Hepatic stellate cell (primary cell): ENCODE results near the gene PDE6C.
"Not testable (repeated sequence)": the region's sequence is repeated elsewhere in the genome, so short reads cannot be mapped to it uniquely, and the experiment has no call there.

Experiments used
- DNase-seq: peaks from one replicate; pipeline ENCODE4 v3.0.0; 2011; ENCODE audit warnings: low spot score

The PDE6C gene

DNA sequence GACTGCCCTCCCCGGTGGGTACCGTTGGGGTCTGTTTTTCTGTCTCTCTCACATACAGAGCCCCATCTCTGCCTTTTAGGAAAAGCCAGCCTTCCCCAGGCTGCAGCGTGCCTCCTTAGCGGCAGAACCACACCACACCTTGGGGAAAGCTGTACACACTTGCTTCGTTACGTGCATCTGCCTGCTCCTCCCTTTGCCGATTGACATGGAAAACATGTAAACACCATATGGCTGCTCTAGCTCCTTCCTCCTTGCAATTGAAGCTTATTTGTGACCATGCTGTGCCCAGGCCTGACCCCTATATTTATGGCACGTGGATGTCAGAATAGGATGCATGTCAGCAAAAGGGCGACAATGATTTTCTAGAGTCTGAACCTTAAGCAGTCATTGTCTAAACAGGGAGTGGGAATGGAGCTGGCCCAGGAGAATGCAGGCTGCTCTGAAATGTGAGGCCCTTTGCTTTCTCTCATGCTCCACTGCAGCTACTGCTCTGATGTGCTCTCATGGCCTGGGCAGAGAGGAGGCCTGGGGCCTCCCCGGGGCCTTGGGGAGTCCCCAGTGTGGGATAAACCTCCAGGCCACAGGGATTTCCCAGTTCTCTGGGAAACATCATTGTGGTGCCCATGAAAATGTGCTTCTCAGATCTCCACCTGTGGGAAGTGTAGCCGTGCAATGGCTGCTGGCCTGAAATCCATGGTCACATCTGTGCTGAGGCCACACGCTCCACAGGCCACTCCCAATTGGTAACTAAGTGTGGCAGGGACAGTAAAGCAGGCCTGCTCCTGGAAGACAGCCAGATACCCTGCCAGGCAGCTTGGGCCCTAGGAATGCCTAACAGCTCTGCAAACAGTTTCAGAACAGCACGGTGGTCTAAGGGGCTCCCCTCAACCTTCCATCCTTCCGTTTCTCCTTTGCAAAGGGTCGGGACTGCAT, 18.6 kb downstream of the PDE6C start:
- no peak for DNase-seq

GRCh38 chr10:93639791-93640190, 27.5 kb downstream of the PDE6C start:
- DNase-seq, result no peak

DNA sequence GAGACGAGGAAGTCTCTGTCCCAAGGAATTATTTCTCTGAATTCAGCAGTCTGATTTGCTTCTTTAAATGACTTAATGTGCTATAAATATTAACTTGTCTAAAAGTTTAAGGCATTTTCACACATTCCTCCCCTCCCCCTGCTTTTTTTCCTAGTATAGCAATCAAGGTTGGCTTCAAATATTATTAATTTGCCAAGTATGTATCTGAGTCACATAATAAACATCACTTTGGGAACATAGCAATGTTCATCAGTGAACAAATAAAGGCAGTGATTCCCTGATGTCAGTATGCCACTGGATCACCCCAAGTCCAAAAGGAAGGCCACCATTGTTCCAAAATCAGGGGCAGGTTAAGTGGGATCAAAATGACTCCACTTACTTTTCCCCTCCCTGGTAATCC, 40.5 kb downstream of the PDE6C start:
- DNase-seq, result no peak

- no peak for DNase-seq
Measured at GRCh38 chr10:93654201-93654600, 41.9 kb downstream of the PDE6C start.

- DNase-seq, result no peak
Measured at GRCh38 chr10:93656155-93656554, 43.8 kb downstream of the PDE6C start.

- no peak for DNase-seq
Measured at GRCh38 chr10:93657757-93658156, 45.4 kb downstream of the PDE6C start.

- no peak for DNase-seq
Measured at GRCh38 chr10:93666030-93666429, 53.7 kb downstream of the PDE6C start.

DNA sequence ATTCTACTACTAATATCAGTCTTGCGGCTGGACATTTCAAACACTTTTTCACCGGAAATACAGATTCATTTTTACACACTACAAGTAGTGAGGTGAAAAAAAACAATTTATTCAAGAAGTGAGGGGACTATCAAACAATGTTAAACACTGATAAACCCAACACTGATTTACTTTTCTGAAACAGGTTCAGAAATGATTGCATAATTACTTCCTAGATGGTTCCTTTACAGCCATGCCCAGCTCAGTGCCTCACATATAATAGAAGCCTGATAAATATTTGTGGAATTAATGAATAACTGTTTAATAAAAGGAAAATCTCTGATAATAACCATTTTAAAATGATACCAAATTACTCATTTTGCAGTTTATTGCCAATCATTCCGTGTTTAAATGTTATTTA, 55.5 kb downstream of the PDE6C start:
- no peak for DNase-seq

GRCh38 chr10:93670372-93670771, 58.0 kb downstream of the PDE6C start:
- DNase-seq, result no peak

DNA sequence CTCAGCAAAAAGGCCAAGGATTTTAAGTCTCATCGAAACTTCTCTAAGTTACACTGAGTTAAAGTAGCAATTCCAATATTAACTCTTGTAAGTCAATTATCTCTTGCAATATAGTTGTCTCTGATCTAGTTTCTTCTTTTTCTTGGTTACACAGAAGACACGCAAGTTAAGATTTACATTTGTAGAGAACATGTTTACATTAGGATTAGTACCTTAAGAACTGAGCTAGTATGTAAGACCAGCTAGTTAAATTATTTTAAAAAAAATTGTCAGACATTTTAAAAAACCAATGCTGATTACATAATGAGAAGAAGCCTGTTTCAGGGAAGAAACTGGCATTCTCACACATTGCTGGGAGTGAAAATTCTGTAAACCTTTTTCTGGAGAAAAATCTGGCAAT, 58.7 kb downstream of the PDE6C start:
- no peak for DNase-seq

- no peak for DNase-seq
Measured at GRCh38 chr10:93672022-93672678, 59.8 kb downstream of the PDE6C start.

- no peak for DNase-seq
Measured at GRCh38 chr10:93672890-93673289, 60.6 kb downstream of the PDE6C start.

DNA sequence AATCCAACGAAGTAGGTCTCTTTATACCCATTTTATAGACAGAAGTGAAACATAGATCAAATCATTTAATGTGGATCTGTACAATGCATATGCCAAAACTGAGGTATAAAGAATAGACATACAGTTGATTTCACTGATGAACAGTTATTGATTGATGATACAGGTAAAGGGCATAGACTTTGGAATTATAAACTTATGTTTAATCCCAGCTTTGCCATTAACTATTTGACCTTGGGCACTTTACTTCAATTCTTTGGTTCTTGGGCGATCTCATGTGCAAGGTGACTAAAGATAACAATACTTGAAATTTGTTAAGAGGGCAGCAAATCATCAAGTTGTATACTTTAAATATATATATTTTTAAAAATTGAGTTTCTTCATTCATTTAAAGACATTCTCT, 61.5 kb downstream of the PDE6C start:
- DNase-seq, result no peak

DNA sequence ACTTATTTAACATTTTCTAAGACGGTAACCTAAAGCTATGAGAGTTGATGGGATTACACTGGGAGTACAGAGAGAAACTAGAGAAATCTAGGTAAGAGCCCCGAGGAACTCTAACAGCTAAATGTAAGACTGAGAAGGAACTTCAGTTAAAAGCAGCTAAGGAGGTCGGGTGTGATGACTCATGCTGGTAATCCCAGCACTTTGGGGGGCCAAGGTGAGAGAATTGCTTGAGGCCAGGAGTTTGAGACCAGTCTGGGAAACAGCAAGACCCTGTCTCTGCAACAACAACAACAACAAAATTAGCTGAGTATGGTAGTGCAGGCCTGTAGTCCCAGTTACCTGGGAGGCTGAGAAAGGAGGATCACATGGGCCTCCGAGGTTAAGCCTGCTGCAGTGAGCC, 66.0 kb downstream of the PDE6C start:
- DNase-seq, result no peak

GRCh38 chr10:93678805-93679587, 66.7 kb downstream of the PDE6C start:
- DNase-seq, result no peak

- DNase-seq, result peak; percentile 6
Measured at GRCh38 chr10:93680412-93681047, 68.2 kb downstream of the PDE6C start.

DNA sequence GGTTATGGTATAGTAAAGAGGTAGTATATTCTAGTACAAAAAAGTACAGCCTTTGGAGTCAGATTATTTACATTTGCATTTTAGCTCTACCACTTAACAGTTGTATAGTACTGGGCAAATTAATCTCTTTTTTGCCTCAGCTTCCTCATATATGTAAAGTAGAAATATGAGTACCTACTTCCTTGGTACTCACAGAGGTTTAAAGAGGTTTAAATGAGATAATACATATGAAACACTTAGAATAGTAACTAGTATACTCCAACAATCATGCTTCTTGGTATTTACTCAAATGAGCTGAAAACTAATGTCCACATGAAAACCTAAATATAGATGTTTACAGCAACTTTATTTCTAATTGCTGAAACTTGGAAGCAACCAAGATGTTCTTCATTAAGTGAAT, 75.4 kb downstream of the PDE6C start:
- DNase-seq, result no peak

GRCh38 chr10:93695740-93696139, 83.4 kb downstream of the PDE6C start:
- DNase-seq, result no peak

DNA sequence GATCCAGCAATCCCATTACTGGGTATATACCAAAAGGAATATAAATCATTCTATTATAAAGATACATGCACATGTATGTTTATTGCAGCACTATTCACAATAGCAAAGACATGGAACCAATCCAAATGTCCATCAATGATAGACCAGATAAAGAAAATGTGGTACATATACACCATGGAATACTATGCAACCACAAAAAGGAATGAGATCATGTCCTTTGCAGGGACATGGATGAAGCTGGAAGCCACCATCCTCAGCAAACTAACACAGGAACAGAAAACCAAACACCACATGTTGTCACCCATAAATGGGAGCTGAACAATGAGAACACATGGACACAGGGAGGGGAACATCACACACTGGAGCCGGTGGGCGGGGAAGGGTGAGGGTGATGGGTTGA, 84.2 kb downstream of the PDE6C start:
- DNase-seq, result not testable (repeated sequence)

DNA sequence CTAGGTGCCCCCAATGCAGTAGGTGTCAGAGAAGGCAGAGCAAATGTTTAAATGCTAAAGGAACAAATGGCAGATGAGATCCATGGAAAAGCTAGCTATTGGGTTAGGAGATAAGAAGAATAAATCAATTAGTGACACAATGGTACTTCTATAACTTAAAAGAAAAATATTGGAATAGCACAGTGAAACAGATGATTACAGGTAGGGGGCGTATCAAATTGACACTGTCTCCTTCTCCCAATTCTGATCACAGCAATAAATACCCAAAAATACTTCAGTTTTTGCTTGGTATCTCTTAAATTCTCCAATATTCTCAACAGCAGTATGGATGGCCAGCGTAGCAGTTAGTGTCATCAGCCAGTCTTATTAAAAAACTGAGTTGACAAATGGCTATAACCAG, 84.9 kb downstream of the PDE6C start:
- DNase-seq, result no peak

DNA sequence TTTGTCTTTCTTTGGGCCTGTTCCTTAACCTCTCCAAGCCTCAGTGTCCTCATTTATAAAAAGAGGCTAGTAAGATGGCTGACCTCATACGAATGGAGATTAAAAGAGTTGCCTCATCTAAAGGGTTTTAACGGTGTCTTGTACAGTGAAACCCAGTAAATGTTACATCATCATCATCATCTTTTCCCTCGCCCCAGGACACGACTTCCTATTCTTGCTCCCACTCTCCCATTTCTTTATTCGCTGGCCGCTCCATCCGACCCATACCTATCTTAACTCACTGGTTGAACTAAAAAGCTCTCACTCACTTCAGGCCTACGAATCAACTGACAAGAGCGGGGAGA, 89.5 kb downstream of the PDE6C start:
- DNase-seq, result peak; percentile 18
